Measurements from ENCODE around the gene ACTR3C. TPM values are rescaled to one million over a fixed set of nuclear protein-coding genes. Genes with fewer than 3 reads are reported as not detected.
"Not testable (repeated sequence)": the region's sequence is repeated elsewhere in the genome, so short reads cannot be mapped to it uniquely, and the experiment has no call there.

Gene ACTR3C
- total and polyA plus RNA-seq, 8 donors, result 2.3 to 68.7 (median 9.7) TPM

DNA sequence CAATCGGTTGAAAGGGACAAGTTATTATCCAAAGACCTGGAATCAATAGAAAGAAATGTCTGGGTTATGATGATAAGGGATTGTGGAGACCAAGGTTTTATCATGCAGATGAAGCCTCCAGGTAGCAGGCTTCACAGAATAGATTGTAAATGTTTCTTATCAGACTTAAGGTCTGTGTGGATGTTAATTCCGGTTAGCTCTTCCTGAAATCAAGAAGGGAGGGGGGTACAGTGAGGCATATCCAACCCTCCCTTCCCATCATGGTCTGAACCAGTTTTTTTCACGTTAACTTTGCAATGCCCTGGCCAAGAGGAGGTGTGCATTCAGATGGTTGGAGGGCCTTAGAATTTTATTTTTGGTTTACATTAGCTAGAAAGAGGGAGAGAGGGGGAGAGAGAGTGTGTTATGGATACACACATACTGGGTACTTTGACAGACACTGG lies 10.0 kb downstream of the ACTR3C start:
- no peak for DNase-seq
- Histone ChIP-seq H3K36me3 (no peaks in the 10 kb centered on the region), H3K27me3 (no peaks in the 10 kb centered on the region), H3K9me3 (no peaks in the 10 kb centered on the region), H3K4me3 (no peak overlapping the region), H3K27ac (no peak overlapping the region), H3K4me1 (peaks cover 0 to 13% (median 2%) of the 10 kb centered on the region in 4 donors)
- WGBS, 5 donors, result 70 to 86% (median 74%) methylated on average over 3 of the region's 3 CpGs
- intact Hi-C loops (cut with DNase I; ENCODE audit: low total_unique reads), result no loop called here
- no peak for TF ChIP-seq POLR2A (IDR thresholded peaks at IDR 0.05)
- TF ChIP-seq, protein P1, sequence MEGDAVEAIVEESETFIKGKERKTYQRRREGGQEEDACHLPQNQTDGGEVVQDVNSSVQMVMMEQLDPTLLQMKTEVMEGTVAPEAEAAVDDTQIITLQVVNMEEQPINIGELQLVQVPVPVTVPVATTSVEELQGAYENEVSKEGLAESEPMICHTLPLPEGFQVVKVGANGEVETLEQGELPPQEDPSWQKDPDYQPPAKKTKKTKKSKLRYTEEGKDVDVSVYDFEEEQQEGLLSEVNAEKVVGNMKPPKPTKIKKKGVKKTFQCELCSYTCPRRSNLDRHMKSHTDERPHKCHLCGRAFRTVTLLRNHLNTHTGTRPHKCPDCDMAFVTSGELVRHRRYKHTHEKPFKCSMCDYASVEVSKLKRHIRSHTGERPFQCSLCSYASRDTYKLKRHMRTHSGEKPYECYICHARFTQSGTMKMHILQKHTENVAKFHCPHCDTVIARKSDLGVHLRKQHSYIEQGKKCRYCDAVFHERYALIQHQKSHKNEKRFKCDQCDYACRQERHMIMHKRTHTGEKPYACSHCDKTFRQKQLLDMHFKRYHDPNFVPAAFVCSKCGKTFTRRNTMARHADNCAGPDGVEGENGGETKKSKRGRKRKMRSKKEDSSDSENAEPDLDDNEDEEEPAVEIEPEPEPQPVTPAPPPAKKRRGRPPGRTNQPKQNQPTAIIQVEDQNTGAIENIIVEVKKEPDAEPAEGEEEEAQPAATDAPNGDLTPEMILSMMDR (IDR thresholded peaks at IDR 0.05), result no peak
- no peak for TF ChIP-seq EP300 (IDR thresholded peaks at IDR 0.05)
- TF ChIP-seq POLR2AphosphoS5 (IDR thresholded peaks at IDR 0.05), result no peak

DNA sequence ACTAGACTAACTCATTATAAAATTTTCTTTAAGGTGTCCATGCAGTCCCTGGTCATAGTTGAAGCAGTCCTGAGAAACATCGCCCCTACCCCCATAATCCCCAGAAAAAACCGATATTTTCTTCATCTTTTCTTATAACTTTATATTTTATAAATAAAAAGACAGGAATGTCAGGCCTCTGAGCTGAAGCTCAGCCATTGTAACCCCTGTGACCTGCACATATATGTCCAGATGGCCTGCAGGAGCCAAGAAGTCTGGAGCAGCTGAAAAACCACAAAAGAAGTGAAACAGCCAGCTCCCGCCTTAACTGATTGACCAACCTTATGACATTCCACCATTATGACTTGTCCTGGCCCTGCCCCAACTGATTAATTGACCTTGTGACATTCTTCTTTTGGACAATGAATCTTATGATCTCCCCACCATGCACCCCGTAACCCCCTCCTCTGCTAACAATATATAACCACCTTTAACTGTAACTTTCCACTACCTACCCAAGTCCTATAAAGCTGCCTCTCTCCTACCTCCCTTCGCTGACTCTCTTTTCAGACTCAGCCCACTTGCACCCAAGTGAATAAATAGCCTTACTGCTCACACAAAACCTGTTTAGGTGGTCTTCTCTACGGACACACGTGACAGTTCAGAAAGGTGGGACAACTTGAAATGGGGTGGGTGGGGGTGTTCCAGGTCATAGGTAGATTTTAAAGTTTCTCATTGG lies 10.5 kb downstream of the ACTR3C start:
- H3K36me3 ChIP-seq; H3K27ac ChIP-seq; H3K9me3 ChIP-seq; DNase-seq; intact Hi-C loops (cut with DNase I; ENCODE audit: low total_unique reads); H3K4me3 ChIP-seq; H3K27me3 ChIP-seq: not testable (repeated sequence)
- peaks cover 0 to 13% (median 2%) of the 10 kb centered on the region in 4 donors for H3K4me1 ChIP-seq
- WGBS, 5 donors, result 83 to 90% (median 84%) methylated on average over 7 of the region's 7 CpGs

DNA sequence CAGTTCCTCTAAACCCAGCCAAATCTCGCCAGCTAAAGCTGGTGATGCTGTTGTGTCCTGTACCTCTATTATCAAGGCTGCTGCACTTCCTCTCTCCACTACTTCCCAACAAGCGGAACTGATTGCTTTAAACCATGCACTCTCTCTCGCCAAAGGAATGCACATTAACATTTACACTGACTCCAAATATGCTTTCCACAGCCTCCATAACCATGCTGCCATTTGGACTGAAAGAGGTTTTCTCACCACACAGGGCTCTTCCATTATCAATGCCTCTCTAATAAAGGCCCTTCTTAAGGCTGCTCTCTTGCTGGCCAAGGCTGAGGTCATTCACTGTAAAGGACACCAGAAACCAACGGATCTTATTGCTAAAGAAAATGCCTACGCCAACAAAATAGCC lies 11.6 kb downstream of the ACTR3C start:
- Histone ChIP-seq H3K36me3 (no peaks in the 10 kb centered on the region), H3K9me3 (no peaks in the 10 kb centered on the region), H3K4me3 (no peak overlapping the region), H3K4me1 (peaks cover 0 to 12% (median 2%) of the 10 kb centered on the region in 4 donors), H3K27ac (no peak overlapping the region), H3K27me3 (no peaks in the 10 kb centered on the region)
- intact Hi-C loops (cut with DNase I; ENCODE audit: low total_unique reads), result no loop called here
- WGBS, 5 donors, result 87 to 95% (median 89%) methylated on average over 5 of the region's 5 CpGs
- TF ChIP-seq EP300 (IDR thresholded peaks at IDR 0.05) (no peak), POLR2A (IDR thresholded peaks at IDR 0.05) (no peak), POLR2AphosphoS5 (IDR thresholded peaks at IDR 0.05) (no peak)
- TF ChIP-seq, protein P1 (IDR thresholded peaks at IDR 0.05), result no peak
- DNase-seq, result no peak

DNA sequence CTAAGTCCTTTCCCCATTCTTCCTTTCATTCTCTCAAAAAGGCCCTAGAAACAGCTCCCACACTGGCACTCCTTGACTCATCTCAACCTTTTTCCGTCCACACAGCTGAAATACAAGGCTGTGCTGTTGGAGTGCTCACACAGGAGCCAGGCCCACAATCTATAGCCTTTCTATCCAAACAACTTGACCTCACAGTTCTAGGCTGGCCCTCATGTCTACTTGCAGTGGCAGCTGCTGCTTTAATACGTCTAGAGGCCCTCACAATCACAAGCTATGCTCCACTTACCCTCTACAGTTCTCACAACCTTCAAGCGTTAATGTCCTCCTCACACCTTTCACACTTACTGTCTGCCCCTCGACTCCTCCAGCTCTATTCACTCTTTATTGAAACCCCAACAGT lies 12.2 kb downstream of the ACTR3C start:
- intact Hi-C loops (cut with DNase I; ENCODE audit: low total_unique reads), result no loop called here
- Histone ChIP-seq H3K4me3 (no peak overlapping the region), H3K4me1 (peaks cover 0 to 10% (median 2%) of the 10 kb centered on the region in 4 donors), H3K27ac (no peak overlapping the region), H3K36me3 (no peaks in the 10 kb centered on the region), H3K27me3 (no peaks in the 10 kb centered on the region), H3K9me3 (no peaks in the 10 kb centered on the region)
- 92 to 97% (median 94%) methylated on average over 4 of the region's 4 CpGs for whole genome bisulfite sequencing, 5 donors
- no peak for DNase-seq
- no peak for TF ChIP-seq EP300 (IDR thresholded peaks at IDR 0.05)
- TF ChIP-seq POLR2AphosphoS5 (IDR thresholded peaks at IDR 0.05), result no peak
- TF ChIP-seq, protein P1 (IDR thresholded peaks at IDR 0.05), result no peak
- no peak for TF ChIP-seq POLR2A (IDR thresholded peaks at IDR 0.05)

DNA sequence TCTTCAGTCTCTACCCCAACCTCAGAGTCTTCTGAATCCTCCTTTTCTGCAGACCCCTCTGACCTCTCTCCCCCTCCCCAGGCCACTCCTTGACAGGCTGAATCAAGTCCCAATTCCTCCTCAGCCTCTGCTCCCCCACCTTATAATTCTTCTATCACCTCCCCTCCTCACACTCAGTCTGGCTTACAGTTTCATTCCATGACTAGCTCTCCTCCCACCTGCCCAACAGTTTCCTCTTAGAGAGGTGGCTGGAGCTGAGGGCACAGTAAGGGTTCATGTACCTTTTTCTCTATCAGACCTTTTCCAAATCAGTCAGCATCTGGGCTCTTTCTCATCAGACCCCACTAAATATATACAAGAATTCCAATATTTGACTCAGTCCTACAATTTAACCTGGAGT lies 14.8 kb downstream of the ACTR3C start:
- TF ChIP-seq POLR2A (IDR thresholded peaks at IDR 0.05) (no peak), EP300 (IDR thresholded peaks at IDR 0.05) (no peak), POLR2AphosphoS5 (IDR thresholded peaks at IDR 0.05) (no peak)
- TF ChIP-seq, protein P1 (IDR thresholded peaks at IDR 0.05), result no peak

More for the DNA sequence above, 14.8 kb downstream of the ACTR3C start:
- Histone ChIP-seq H3K9me3 (no peaks in the 10 kb centered on the region), H3K4me1 (peaks cover 0 to 9% (median 2%) of the 10 kb centered on the region in 4 donors), H3K4me3 (no peak overlapping the region), H3K36me3 (no peaks in the 10 kb centered on the region), H3K27ac (no peak overlapping the region), H3K27me3 (no peaks in the 10 kb centered on the region)
- no peak for DNase-seq
- intact Hi-C loops (cut with DNase I; ENCODE audit: low total_unique reads), result no loop called here

Measured in stomach (tissue), 9 donors.